CD4-positive, alpha-beta T cell (primary cell): ENCODE results near the gene PRKN. TPM values are rescaled to one million over a fixed set of nuclear protein-coding genes. Genes with fewer than 3 reads are reported as not detected.

Source experiments
- ATAC-seq: fragments of 200-7000 bp; cut with Tn5 transposase; one replicate; pipeline ENCODE4 v1.10.0; 2022; ENCODE audit warnings: mild to moderate bottlenecking; ENCODE audit not compliant: poor library complexity
- CTCF ChIA-PET: fragments of 350-600 bp; sonication (Branson Sonifier 250); formaldehyde crosslinking; loops from one replicate; lab custom pipeline; 2021; ENCODE audit warnings: antibody characterized with exemption, inconsistent platforms; lab: Charles Lee
- POLR2A ChIA-PET: fragments of 350-600 bp; sonication (Branson Sonifier 250); formaldehyde crosslinking; loops from one replicate; lab custom pipeline; 2021; ENCODE audit warnings: antibody characterized with exemption, inconsistent platforms; lab: Charles Lee
- DNase-seq, 14 experiments: peaks; one replicate each; pipeline ENCODE4 v3.0.0-alpha.2; 2013 to 2020; ENCODE audit warnings: mixed read lengths in 2 of 14
- H3K27ac ChIP-seq, 2 donors: one replicate each; pipeline versions ENCODE4 v1.5.1 to v1.7.0; 2013; ENCODE audit warnings: low read length in 2 of 2, low read depth in 1 of 2, mild to moderate bottlenecking in 1 of 2
- H3K27me3 ChIP-seq, 2 experiments: 1 replicate in 1 of 2; 2 replicates in 1 of 2; pipeline versions ENCODE4 v1.6.1 to v1.7.0; 2013; ENCODE audit warnings: low read length in 2 of 2, control low read depth in 1 of 2, mild to moderate bottlenecking in 1 of 2, moderate library complexity in 1 of 2; ENCODE audit not compliant: insufficient read depth in 2 of 2, control insufficient read depth in 1 of 2
- H3K36me3 ChIP-seq: one replicate; pipeline ENCODE4 v1.6.1; 2013; ENCODE audit warnings: low read length, control low read depth; ENCODE audit not compliant: insufficient read depth
- H3K4me1 ChIP-seq: one replicate; pipeline ENCODE4 v1.6.1; 2013; ENCODE audit warnings: low read length, control low read depth; ENCODE audit not compliant: insufficient read depth
- H3K4me3 ChIP-seq: one replicate; pipeline ENCODE4 v1.5.1; 2013; ENCODE audit warnings: mild to moderate bottlenecking, low read length, moderate library complexity
- H3K9me3 ChIP-seq, 2 experiments: 1 replicate in 1 of 2; 2 replicates in 1 of 2; pipeline versions ENCODE4 v1.6.1 to v1.7.0; 2013; ENCODE audit warnings: low read length in 2 of 2, mild to moderate bottlenecking in 2 of 2, control low read depth in 1 of 2, moderate library complexity in 1 of 2; ENCODE audit not compliant: control insufficient read depth in 1 of 2, insufficient read depth in 1 of 2
- H3K27ac Mint-ChIP-seq: one replicate; pipeline ENCODE4 v1.8.0; 2020; ENCODE audit warnings: mixed read lengths
- H3K27me3 Mint-ChIP-seq: one replicate; pipeline ENCODE4 v1.8.0; 2021; ENCODE audit warnings: mixed read lengths
- H3K36me3 Mint-ChIP-seq: one replicate; pipeline ENCODE4 v1.8.0; 2021; ENCODE audit warnings: low read depth, mixed read lengths
- H3K4me1 Mint-ChIP-seq: one replicate; pipeline ENCODE4 v1.8.0; 2021; ENCODE audit warnings: low read depth, mixed read lengths
- H3K4me3 Mint-ChIP-seq: one replicate; pipeline ENCODE4 v1.8.0; 2020; ENCODE audit warnings: mild to moderate bottlenecking, mixed read lengths
- H3K9me3 Mint-ChIP-seq: one replicate; pipeline ENCODE4 v1.8.0; 2020; ENCODE audit warnings: mixed read lengths
- intact Hi-C, 2 experiments: fragments of 100-400 bp; cut with DNase I in 1 of 2; cut with micrococcal nuclease in 1 of 2; formaldehyde crosslinking; loops; one replicate each; pipeline versions ENCODE4 v1.15.1 to v1.9.0; 2023 to 2025; cut with DNase I, micrococcal nuclease
- total RNA-seq, 174 experiments: library from RNA in 2 of 174; stranded (reverse) in 2 of 174; gene quantifications; one replicate each; pipeline ENCODE4 v1.2.3 and lab custom pipeline; 2021 to 2026
- TF ChIP-seq, protein P1 (sequence below): fragments of 200-600 bp; IDR thresholded peaks from one replicate; pipeline ENCODE4 v1.8.0; 2022; ENCODE audit warnings: antibody characterized with exemption, mild to moderate bottlenecking

The PRKN gene
- total RNA-seq, 2 experiments from 2014 or later, result 5.2 to 5.4 TPM

DNA sequence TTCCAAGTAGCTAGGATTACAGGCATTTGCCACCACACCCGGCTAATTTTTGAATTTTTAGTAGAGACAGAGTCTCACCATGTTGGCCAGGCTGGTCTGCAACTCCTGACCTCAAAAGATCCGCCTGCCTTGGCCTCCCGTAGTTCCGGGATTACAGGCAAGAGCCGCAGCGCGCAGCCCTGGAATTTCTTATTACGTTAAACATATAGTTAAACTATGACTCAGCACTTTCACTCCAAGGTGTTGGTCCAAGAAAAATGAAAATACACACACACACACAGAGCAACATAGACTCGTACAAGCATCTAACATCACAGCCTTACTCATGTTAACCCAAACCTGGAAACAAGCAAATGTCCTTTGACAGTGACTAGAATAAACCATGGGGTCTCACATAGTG, 663.9 kb downstream of the PRKN start:
- Mint-ChIP-seq H3K4me1 (no peaks in the 10 kb centered on the region), H3K9me3 (no peaks in the 10 kb centered on the region), H3K27me3 (no peaks in the 10 kb centered on the region), H3K27ac (no peak overlapping the region), H3K4me3 (no peak overlapping the region), H3K36me3 (no peaks in the 10 kb centered on the region)
- no peak for DNase-seq
- TF ChIP-seq, protein P1, sequence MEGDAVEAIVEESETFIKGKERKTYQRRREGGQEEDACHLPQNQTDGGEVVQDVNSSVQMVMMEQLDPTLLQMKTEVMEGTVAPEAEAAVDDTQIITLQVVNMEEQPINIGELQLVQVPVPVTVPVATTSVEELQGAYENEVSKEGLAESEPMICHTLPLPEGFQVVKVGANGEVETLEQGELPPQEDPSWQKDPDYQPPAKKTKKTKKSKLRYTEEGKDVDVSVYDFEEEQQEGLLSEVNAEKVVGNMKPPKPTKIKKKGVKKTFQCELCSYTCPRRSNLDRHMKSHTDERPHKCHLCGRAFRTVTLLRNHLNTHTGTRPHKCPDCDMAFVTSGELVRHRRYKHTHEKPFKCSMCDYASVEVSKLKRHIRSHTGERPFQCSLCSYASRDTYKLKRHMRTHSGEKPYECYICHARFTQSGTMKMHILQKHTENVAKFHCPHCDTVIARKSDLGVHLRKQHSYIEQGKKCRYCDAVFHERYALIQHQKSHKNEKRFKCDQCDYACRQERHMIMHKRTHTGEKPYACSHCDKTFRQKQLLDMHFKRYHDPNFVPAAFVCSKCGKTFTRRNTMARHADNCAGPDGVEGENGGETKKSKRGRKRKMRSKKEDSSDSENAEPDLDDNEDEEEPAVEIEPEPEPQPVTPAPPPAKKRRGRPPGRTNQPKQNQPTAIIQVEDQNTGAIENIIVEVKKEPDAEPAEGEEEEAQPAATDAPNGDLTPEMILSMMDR, result no peak
- Histone ChIP-seq H3K36me3 (no peaks in the 10 kb centered on the region), H3K4me1 (no peaks in the 10 kb centered on the region), H3K27me3 (no peaks in the 10 kb centered on the region), H3K27ac (no peak overlapping the region), H3K9me3 (peaks cover 0 to 10% of the 10 kb centered on the region in 2 experiments), H3K4me3 (no peak overlapping the region)
- ChIA-PET POLR2A (no interaction called here), CTCF (no interaction called here)
- ATAC-seq, result no peak
- intact Hi-C loops, result no loop called here

DNA sequence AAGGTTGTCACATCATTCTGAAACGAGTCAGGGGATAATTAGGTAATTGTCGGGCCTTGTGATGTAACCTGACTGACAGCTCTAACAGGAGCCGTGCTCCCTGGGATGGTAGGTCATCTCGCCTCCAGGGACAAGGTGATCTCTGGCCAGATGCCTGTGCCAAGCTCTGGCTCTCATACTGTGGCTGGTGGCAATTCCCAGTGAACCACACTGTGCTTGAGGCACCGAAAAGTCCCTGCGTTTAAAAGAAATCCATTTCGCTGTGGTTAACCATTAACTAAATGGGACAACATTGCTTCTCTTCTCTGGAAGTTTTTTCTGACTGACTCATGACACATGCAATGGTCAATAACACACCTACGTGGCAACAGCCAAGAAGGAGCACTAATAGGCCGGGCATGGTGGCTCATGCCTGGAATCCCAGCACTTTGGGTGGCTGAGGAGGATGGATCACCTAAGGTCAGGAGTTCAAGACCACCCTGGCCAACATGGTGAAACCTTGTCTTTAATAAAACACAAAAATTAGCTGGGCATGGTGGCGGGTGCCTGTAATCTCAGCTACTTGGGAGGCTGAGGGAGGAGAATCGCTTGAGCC, 669.2 kb downstream of the PRKN start:
- DNase-seq (no peak), ATAC-seq (no peak)
- no peaks in the 10 kb centered on the region for H3K4me1 Mint-ChIP-seq
- peaks cover 5% of the 10 kb centered on the region for H3K36me3 Mint-ChIP-seq
- H3K27ac ChIP-seq, result no peak overlapping the region
- peaks cover 0 to 16% of the 10 kb centered on the region in 2 experiments for H3K9me3 ChIP-seq
- no peaks in the 10 kb centered on the region for H3K27me3 Mint-ChIP-seq
- peaks cover 2% of the 10 kb centered on the region for H3K9me3 Mint-ChIP-seq
- H3K27ac Mint-ChIP-seq, result no peak overlapping the region
- no peak overlapping the region for H3K4me3 ChIP-seq
- H3K27me3 ChIP-seq, result no peaks in the 10 kb centered on the region
- no peaks in the 10 kb centered on the region for H3K4me1 ChIP-seq
- H3K36me3 ChIP-seq, result no peaks in the 10 kb centered on the region
- CTCF ChIA-PET, result no interaction called here
- POLR2A ChIA-PET, result no interaction called here
- intact Hi-C loops, result no loop called here
- TF ChIP-seq, protein P1, result no peak
- H3K4me3 Mint-ChIP-seq, result no peak overlapping the region

DNA sequence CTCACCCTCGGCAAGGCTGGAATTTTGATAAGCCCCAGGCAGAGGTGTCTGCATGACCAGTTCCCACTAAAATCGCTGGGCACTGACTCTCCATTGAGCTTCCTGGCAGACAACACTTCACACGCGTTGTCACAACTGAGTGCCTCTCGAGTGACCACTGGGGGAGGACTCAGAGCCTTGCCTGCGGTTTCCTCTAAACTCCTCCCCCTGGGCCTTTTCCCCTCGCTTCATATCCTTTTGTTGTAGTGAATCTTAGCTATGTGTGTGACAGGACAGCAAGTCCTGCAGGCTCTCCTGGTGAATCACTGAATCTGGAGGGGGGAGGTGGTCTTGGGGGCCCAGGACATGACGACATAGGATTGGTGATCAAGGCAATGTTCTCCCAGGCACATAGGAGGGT, 670.8 kb downstream of the PRKN start:
- H3K4me3 ChIP-seq, result no peak overlapping the region
- no peak overlapping the region for H3K27ac ChIP-seq
- no peaks in the 10 kb centered on the region for H3K27me3 ChIP-seq
- DNase-seq (no peak), ATAC-seq (no peak)
- H3K36me3 ChIP-seq, result no peaks in the 10 kb centered on the region
- CTCF ChIA-PET, result no interaction called here
- Mint-ChIP-seq H3K9me3 (peaks cover 2% of the 10 kb centered on the region), H3K4me3 (no peak overlapping the region), H3K27ac (no peak overlapping the region), H3K36me3 (peaks cover 16% of the 10 kb centered on the region), H3K27me3 (no peaks in the 10 kb centered on the region), H3K4me1 (no peaks in the 10 kb centered on the region)
- H3K9me3 ChIP-seq, result peaks cover 0 to 15% of the 10 kb centered on the region in 2 experiments
- POLR2A ChIA-PET, result interaction anchor here (0.7 kb wide), 1 partner anchor 46 kb away, joined by 3 read pairs; no protein-coding TSS in a partner anchor
- H3K4me1 ChIP-seq, result no peaks in the 10 kb centered on the region
- intact Hi-C loops, result no loop called here
- TF ChIP-seq, protein P1, result no peak
